SK-N-SH treated with all-trans-retinoic acid at 6 μM for 48 hours (cell line): ENCODE results near the gene CASKIN1.

Experiments
- BACH2 ChIP-seq: fragments of 250-450 bp; sonication (Bioruptor Pico); IDR thresholded peaks from 2 replicates; pipeline ENCODE4 v1.9.0; 2021; ENCODE audit warnings: mild to moderate bottlenecking, borderline replicate concordance
- CSRNP3 ChIP-seq: fragments of 250-450 bp; sonication (Bioruptor Pico); IDR thresholded peaks from 2 replicates; pipeline ENCODE4 v1.5.1; 2021; ENCODE audit warnings: mild to moderate bottlenecking, moderate library complexity
- OSR1 ChIP-seq: fragments of 250-450 bp; sonication (Bioruptor Pico); IDR thresholded peaks from 2 replicates; pipeline ENCODE4 v1.8.0; 2022; ENCODE audit warnings: moderate library complexity, mild to moderate bottlenecking, inconsistent platforms
- PATZ1 ChIP-seq: fragments of 250-450 bp; sonication (Bioruptor Pico); IDR thresholded peaks from 2 replicates; pipeline ENCODE4 v1.8.0; 2020; ENCODE audit warnings: mild to moderate bottlenecking, moderate library complexity, borderline replicate concordance
- RARB ChIP-seq: fragments of 250-450 bp; sonication (Bioruptor Pico); IDR thresholded peaks from 2 replicates; pipeline ENCODE4 v1.8.0; 2021; ENCODE audit warnings: mild to moderate bottlenecking, moderate library complexity
- SNAI2 ChIP-seq: fragments of 250-450 bp; sonication (Bioruptor Pico); IDR thresholded peaks from 2 replicates; pipeline ENCODE4 v1.5.0; 2020; ENCODE audit warnings: mild to moderate bottlenecking, moderate library complexity
- TOX ChIP-seq: fragments of 250-450 bp; sonication (Bioruptor Pico); IDR thresholded peaks from 2 replicates; pipeline ENCODE4 v1.8.0; 2021; ENCODE audit warnings: mild to moderate bottlenecking, moderate library complexity, borderline replicate concordance
- TSHZ2 ChIP-seq: fragments of 250-450 bp; sonication (Bioruptor Pico); IDR thresholded peaks from 2 replicates; pipeline ENCODE4 v1.5.0; 2020; ENCODE audit warnings: mild to moderate bottlenecking, moderate library complexity
- ZC3H10 ChIP-seq: fragments of 250-450 bp; sonication (Bioruptor Pico); IDR thresholded peaks from 2 replicates; pipeline ENCODE4 v1.5.1; 2021; ENCODE audit warnings: mild to moderate bottlenecking, moderate library complexity
- ZFP3 ChIP-seq: fragments of 250-450 bp; sonication (Bioruptor Pico); IDR thresholded peaks from 2 replicates; pipeline ENCODE4 v1.5.0; 2020; ENCODE audit warnings: mild to moderate bottlenecking, moderate library complexity
- ZFP30 ChIP-seq: fragments of 450-650 bp; formaldehyde crosslinking; IDR thresholded peaks from 2 replicates; pipeline ENCODE4 v1.5.0; 2022; ENCODE audit warnings: mild to moderate bottlenecking, moderate library complexity
- ZNF565 ChIP-seq: fragments of 450-650 bp; formaldehyde crosslinking; conservative IDR thresholded peaks from 2 replicates; pipeline ENCODE4 v1.5.0; 2020; ENCODE audit warnings: low read depth, mild to moderate bottlenecking, moderate library complexity
- ZNF8 ChIP-seq: fragments of 450-650 bp; formaldehyde crosslinking; IDR thresholded peaks from 2 replicates; pipeline ENCODE4 v1.5.0; 2020; ENCODE audit warnings: mild to moderate bottlenecking, moderate library complexity

GRCh38 chr16:2142942-2143877 lies 53.2 kb downstream of the CASKIN1 start:
- no peak for TF ChIP-seq ZFP3 (CRISPR knock-in tag)
- TF ChIP-seq CSRNP3 (CRISPR knock-in tag) = no peak
- TF ChIP-seq TSHZ2 = no peak
- TF ChIP-seq ZNF8 (CRISPR knock-in tag) = no peak
- no peak for TF ChIP-seq PATZ1 (CRISPR knock-in tag)
- TF ChIP-seq TOX (CRISPR knock-in tag) = no peak
- TF ChIP-seq ZC3H10 (CRISPR knock-in tag) = no peak
- no peak for TF ChIP-seq ZNF565 (CRISPR knock-in tag)
- no peak for TF ChIP-seq RARB (CRISPR knock-in tag)
- TF ChIP-seq ZFP30 = no peak
- no peak for TF ChIP-seq OSR1
- no peak for TF ChIP-seq BACH2 (CRISPR knock-in tag)
- TF ChIP-seq SNAI2 = no peak
